Natural killer cell (primary cell): ENCODE results near the gene VASN. TPM values are rescaled to one million over a fixed set of nuclear protein-coding genes. Genes with fewer than 3 reads are reported as not detected.

Experiments used
- ATAC-seq, 3 donors: fragments of 150-1000 bp in 2 of 3; fragments of 200-7000 bp in 1 of 3; cut with Tn5 transposase; 1 replicate in 1 of 3; 2 replicates in 2 of 3; pipeline ENCODE4 v1.10.0; 2021; ENCODE audit warnings: mild to moderate bottlenecking in 2 of 3, moderate library complexity in 2 of 3
- DNase-seq, 2 donors: peaks; one replicate each; pipeline versions ENCODE4 v3.0.0 to v3.0.0-alpha.2; 2013 to 2021; ENCODE audit warnings: mixed read lengths in 1 of 2
- H3K27ac ChIP-seq: one replicate; pipeline ENCODE4 v1.5.1; 2013; ENCODE audit warnings: mild to moderate bottlenecking, low read length
- H3K27me3 ChIP-seq: one replicate; pipeline ENCODE4 v1.6.1; 2013; ENCODE audit warnings: low read length; ENCODE audit not compliant: control insufficient read depth, insufficient read depth
- H3K36me3 ChIP-seq: one replicate; pipeline ENCODE4 v1.6.1; 2013; ENCODE audit warnings: low read length; ENCODE audit not compliant: control insufficient read depth, insufficient read depth
- H3K4me1 ChIP-seq: one replicate; pipeline ENCODE4 v1.6.1; 2013; ENCODE audit warnings: low read length; ENCODE audit not compliant: control insufficient read depth, insufficient read depth
- H3K4me3 ChIP-seq: one replicate; pipeline ENCODE4 v1.5.1; 2013; ENCODE audit warnings: low read length
- H3K9me3 ChIP-seq: one replicate; pipeline ENCODE4 v1.6.1; 2013; ENCODE audit warnings: low read length; ENCODE audit not compliant: control insufficient read depth, insufficient read depth
- H3K27ac Mint-ChIP-seq, 2 donors: one replicate each; pipeline ENCODE4 v1.8.0; 2022; ENCODE audit warnings: mild to moderate bottlenecking in 2 of 2, mixed read lengths in 2 of 2, moderate library complexity in 1 of 2
- H3K27me3 Mint-ChIP-seq, 2 donors: one replicate each; pipeline ENCODE4 v1.8.0; 2022; ENCODE audit warnings: low read depth in 2 of 2, mixed read lengths in 2 of 2
- H3K36me3 Mint-ChIP-seq: one replicate; pipeline ENCODE4 v1.8.0; 2022; ENCODE audit warnings: mixed read lengths
- H3K4me1 Mint-ChIP-seq, 2 donors: one replicate each; pipeline ENCODE4 v1.8.0; 2022; ENCODE audit warnings: mixed read lengths in 2 of 2
- H3K4me3 Mint-ChIP-seq: one replicate; pipeline ENCODE4 v1.8.0; 2022; ENCODE audit warnings: mild to moderate bottlenecking, moderate library complexity, mixed read lengths
- H3K9me3 Mint-ChIP-seq, 2 donors: one replicate each; pipeline ENCODE4 v1.8.0; 2022; ENCODE audit warnings: mixed read lengths in 2 of 2
- CTCF ChIP-seq: fragments of 200-600 bp; IDR thresholded peaks from one replicate; pipeline ENCODE4 v1.8.0; 2022; ENCODE audit warnings: antibody characterized with exemption
- WGBS: methylation state at CpG from one replicate; pipeline ENCODE4 v1.1.7; 2013; ENCODE audit warnings: missing lambda C conversion rate; ENCODE audit not compliant: insufficient coverage; 5-methylcytosine and 5-hydroxymethylcytosine counted together
- intact Hi-C: fragments of 100-400 bp; cut with micrococcal nuclease; formaldehyde crosslinking; loops from one replicate; pipeline ENCODE4 v1.14.2; 2022
- total RNA-seq, 4 donors: library from RNA; stranded (reverse); fragments of 120-200 nt in 1 of 4; gene quantifications; one replicate each; pipeline versions ENCODE4 v1.2.3 to v1.2.4, GENCODE V29; 2013 to 2022

Gene VASN
- total RNA-seq, 3 donors from 2014 or later (not counting 1 experiment from before 2014, with no cell fraction given): 0.35 to 0.93 (median 0.78) TPM

GRCh38 chr16:4370151-4370550, 1.5 kb upstream of the VASN start:
- Histone ChIP-seq H3K9me3 (no peaks in the 10 kb centered on the region), H3K4me1 (peaks cover 31% of the 10 kb centered on the region), H3K27me3 (no peaks in the 10 kb centered on the region), H3K36me3 (peaks cover 15% of the 10 kb centered on the region), H3K27ac (no peak overlapping the region), H3K4me3 (no peak overlapping the region)
- WGBS: 88% methylated on average over 3 of the region's 3 CpGs
- H3K27me3 Mint-ChIP-seq: no peaks in the 10 kb centered on the region
- DNase-seq (no peak), ATAC-seq (no peak)
- H3K27ac Mint-ChIP-seq: no peak overlapping the region
- no peaks in the 10 kb centered on the region for H3K36me3 Mint-ChIP-seq
- no peak for TF ChIP-seq CTCF
- peaks cover 0 to 18% of the 10 kb centered on the region in 2 donors for H3K4me1 Mint-ChIP-seq
- H3K4me3 Mint-ChIP-seq: no peak overlapping the region
- intact Hi-C loops: no loop called here
- H3K9me3 Mint-ChIP-seq: no peaks in the 10 kb centered on the region

GRCh38 chr16:4370570-4371356, 885 bp upstream of the VASN start:
- Histone ChIP-seq H3K4me1 (peaks cover 27% of the 10 kb centered on the region), H3K4me3 (no peak overlapping the region), H3K27ac (no peak overlapping the region), H3K27me3 (no peaks in the 10 kb centered on the region), H3K36me3 (peaks cover 13% of the 10 kb centered on the region), H3K9me3 (no peaks in the 10 kb centered on the region)
- no peak for TF ChIP-seq CTCF
- H3K27ac Mint-ChIP-seq: no peak overlapping the region
- ATAC-seq: no peak
- H3K9me3 Mint-ChIP-seq: no peaks in the 10 kb centered on the region
- H3K4me1 Mint-ChIP-seq: peaks cover 0 to 18% of the 10 kb centered on the region in 2 donors
- no peaks in the 10 kb centered on the region for H3K36me3 Mint-ChIP-seq
- no peaks in the 10 kb centered on the region for H3K27me3 Mint-ChIP-seq
- 95% methylated on average over 13 of the region's 14 CpGs for WGBS
- intact Hi-C loops: no loop called here
- H3K4me3 Mint-ChIP-seq: no peak overlapping the region
- DNase-seq: no peak

- peak overlapping the region in 1 of 2 donors; percentile 60 for H3K27ac Mint-ChIP-seq
- peaks cover 0 to 20% of the 10 kb centered on the region in 2 donors for H3K4me1 Mint-ChIP-seq
- Histone ChIP-seq H3K36me3 (peaks cover 9% of the 10 kb centered on the region), H3K4me1 (peaks cover 27% of the 10 kb centered on the region), H3K27ac (no peak overlapping the region), H3K27me3 (no peaks in the 10 kb centered on the region), H3K4me3 (peak overlapping the region; percentile 16), H3K9me3 (no peaks in the 10 kb centered on the region)
- DNase-seq (peak; percentile 36 to 62), ATAC-seq (peak; percentile 49 to 69 (median 55))
- intact Hi-C loops: no loop called here
- no peaks in the 10 kb centered on the region for H3K9me3 Mint-ChIP-seq
- H3K27me3 Mint-ChIP-seq: no peaks in the 10 kb centered on the region
- H3K36me3 Mint-ChIP-seq: no peaks in the 10 kb centered on the region
- peak overlapping the region; percentile 75 for H3K4me3 Mint-ChIP-seq
- TF ChIP-seq CTCF: no peak
- WGBS: 9% methylated on average over 43 of the region's 43 CpGs
Measured at GRCh38 chr16:4372001-4372577, 441 bp downstream of the VASN start.
